GM18867 (cell line): ENCODE measurements around the gene C16orf86.

Experiments used
- ATAC-seq: cut with Tn5 transposase; IDR thresholded peaks from one replicate; pipeline ENCODE4 v1.9.1; 2021; ENCODE audit warnings: mild to moderate bottlenecking, moderate library complexity; ENCODE audit not compliant: unreplicated experiment

Gene C16orf86

DNA sequence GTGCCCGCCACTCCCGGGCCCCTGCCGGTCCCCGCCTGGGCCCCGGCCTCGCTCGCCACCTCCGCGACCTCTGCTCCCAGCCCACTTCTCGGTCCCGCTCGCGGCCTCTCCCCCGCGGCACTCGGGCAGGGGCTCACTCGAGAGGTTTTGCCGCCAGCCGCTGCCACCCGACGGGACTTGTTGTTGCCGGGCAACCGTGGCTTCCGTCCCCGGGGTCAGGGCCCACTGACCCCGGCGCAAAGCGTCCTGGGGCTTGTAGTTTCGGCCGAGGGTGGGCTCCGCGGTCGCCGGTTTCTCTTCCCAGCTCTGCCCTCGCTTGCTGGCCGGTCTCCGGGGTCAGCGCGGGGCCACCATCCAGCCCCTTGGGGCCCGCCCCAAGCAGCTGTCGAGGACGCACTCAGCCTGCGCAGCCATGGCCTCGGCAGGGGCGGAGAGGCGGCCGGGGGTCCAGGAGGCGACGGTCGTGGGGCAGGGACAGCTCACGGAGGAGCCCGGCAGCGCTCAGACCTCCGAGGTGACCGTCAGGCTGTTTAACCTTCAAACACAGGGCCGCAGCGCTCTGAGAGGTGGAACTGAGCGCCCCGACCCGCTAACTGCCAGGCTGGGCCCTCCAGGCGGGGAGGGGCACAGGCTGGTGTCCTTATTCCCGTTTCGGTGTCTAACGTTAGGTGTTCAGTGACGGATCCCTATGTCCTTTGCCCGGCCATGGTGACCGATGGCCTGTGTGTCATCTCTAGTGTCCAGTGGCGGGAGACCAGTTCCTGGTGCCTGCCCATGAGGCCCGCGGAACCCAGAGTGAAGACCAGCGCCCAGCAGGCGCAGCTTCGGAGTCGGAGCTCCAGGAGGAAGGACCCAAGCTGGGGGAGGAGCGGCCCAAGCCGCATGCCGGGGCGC is at the start of gene C16orf86, which contains the start of gene ENKD1:
Gene C16orf86 (plus strand): TSS at position 256 of the 894 bp plus-strand sequence. CDS start 157 bp downstream, at position 413.
Gene ENKD1 (minus strand): TSS at position 192 of the 894 bp plus-strand sequence. CDS start 308 bp downstream, outside the sequence.
- peak; percentile 59 for ATAC-seq

- ATAC-seq: no peak
Measured at GRCh38 chr16:67628216-67628615, 38.4 kb upstream of the C16orf86 start.

GRCh38 chr16:67632415-67633172 is 34.0 kb upstream of the C16orf86 start:
- ATAC-seq: no peak

- no peak for ATAC-seq
Measured at GRCh38 chr16:67636713-67637112, 29.9 kb upstream of the C16orf86 start.

DNA sequence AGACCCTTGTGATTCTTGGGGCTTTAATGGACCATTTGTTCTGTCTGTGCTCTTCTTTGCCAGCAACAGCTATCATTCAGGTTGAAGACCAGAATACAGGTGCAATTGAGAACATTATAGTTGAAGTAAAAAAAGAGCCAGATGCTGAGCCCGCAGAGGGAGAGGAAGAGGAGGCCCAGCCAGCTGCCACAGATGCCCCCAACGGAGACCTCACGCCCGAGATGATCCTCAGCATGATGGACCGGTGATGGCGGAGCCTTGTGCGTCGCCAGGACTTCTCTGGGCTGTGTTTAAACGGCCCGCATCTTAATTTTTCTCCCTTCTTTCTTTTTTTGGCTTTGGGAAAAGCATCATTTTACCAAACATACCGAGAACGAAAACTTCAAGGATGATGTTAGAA is 29.0 kb upstream of the C16orf86 start:
- no peak for ATAC-seq

DNA sequence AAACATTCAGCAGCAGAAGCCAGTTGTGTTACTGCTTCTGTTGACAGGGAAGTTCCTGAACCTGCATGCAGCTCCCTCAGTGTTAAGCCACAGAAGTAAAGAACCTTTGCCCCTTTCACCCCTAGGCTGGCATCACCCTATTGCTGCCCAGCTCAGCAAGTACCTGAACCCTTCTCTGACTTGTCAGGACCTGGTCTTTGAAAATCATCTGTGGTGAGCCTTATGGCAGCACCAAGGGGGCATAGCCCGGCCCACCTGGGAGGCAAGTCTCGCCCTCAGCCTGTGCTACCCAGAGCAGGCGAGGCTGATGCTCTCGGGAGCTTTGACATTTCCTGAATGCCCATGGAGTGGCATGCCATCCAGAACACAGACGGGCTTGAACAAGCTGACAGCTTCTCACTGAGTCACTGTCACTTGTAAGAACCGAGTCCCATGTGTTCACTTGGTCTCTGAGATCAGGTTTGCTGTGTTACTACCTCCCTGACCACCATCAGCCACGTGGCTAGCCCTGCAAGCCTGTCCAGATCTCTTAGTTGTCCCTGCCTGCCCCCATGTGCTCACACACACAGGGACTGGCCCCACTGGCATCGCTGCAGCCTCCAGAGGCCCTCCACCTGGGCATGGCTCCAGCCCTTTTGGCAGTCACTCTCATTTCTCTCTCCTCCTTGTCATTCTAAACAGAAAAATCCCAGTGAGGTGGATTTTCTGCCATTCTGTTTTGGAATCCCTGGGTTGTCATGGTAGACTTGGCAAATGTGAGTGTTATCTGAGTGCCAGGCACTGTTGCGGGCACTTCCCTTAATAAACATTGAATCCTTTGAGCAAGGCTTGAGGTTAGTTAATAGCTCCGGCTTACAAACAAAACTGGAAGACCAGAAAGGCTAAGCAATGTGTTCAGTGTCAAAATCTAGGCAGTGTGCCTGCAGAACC is 24.6 kb upstream of the C16orf86 start:
- no peak for ATAC-seq

- ATAC-seq: no peak
Measured at GRCh38 chr16:67644038-67644437, 22.6 kb upstream of the C16orf86 start.

DNA sequence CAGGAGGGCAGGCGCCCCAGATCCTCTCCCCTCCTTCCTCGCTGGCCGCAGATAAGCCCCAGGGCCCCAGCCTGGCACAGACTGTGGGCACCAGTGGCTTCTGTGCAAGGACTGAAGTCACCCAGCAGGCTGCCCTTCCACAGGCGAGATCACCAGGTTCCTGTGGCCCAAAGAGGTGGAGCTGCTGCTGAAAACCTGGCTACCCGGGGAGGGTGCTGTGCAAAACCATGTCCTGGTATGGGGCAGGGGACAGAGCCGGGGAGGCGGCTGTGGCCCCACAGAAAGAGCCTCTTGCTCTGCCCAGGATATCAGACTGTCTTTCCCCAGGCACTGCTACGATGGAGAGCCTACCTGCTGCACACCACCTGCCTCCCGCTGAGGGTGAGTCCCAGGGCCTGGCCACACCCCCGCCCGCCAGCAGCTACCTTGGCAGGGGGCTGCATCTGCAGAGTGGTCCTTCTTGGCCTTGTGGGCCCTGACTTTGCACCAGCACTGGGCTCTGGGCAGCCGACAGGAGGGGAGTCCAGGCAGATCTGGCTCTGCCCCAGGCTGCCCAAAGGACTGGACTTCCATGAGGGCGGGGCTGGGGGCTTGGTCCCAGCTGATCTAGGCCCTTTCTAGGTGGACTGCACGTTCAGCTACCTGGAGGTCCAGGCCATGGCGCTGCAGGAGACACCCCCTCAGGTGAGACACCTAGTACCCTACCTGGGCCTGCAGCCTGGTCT is 21.1 kb upstream of the C16orf86 start:
- ATAC-seq: no peak

- no peak for ATAC-seq
Measured at GRCh38 chr16:67647111-67647651, 19.4 kb upstream of the C16orf86 start.

GRCh38 chr16:67647681-67648080 is 18.9 kb upstream of the C16orf86 start:
- ATAC-seq: no peak

DNA sequence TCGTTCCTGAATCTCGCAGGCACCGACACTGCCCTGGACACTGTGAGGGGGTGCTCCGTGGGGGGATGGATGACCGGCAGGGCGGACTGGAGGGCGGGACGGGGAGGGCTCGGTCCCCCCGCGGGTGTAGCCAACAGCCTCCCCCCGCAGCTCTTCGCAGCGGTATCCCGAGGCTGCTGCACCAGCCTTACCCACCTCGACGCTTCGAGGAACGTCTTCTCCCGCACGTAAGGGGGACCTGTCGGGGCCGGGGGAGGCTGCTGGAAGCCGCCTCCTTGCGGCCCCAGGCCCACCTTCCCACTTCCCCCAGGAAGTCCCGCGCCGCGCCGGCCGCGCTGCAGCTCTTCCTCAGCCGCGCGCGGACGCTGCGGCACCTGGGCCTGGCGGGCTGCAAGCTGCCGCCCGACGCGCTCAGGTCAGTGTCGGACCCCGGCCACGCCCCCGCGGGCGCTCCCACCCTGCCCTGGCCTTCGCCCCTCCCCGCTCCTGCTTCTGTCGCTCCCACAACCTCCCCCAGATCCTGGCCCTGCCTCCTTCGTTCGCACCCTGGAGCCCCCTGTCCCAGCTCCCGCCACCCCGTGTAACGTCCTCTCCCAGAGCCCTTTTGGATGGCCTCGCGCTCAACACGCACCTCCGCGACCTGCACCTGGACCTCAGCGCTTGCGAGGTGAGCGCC is 18.4 kb upstream of the C16orf86 start:
- no peak for ATAC-seq

GRCh38 chr16:67648764-67649407 is 17.7 kb upstream of the C16orf86 start:
- ATAC-seq: no peak

GRCh38 chr16:67649494-67649931 is 17.1 kb upstream of the C16orf86 start:
- no peak for ATAC-seq

- ATAC-seq: no peak
Measured at GRCh38 chr16:67650023-67650422, 16.6 kb upstream of the C16orf86 start.

DNA sequence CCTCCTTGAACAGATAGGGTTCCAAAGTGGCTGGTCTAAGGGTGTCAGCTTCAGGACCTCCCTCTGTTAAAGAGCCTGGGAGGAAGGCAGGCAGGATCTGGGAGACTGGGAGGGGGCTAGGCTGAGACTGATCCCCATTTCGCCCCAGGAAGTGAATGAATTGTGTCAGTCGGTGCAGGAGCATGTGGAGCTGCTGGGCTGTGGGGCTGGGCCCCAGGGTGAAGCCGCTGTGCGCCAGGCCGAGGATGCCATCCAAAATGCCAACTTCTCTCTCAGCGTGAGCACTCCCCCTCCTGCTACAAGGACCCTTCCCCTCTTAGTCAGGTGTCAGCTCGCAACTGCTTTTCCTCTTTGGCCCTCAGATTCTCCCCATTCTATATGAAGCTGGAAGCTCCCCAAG is 15.6 kb upstream of the C16orf86 start:
- no peak for ATAC-seq

DNA sequence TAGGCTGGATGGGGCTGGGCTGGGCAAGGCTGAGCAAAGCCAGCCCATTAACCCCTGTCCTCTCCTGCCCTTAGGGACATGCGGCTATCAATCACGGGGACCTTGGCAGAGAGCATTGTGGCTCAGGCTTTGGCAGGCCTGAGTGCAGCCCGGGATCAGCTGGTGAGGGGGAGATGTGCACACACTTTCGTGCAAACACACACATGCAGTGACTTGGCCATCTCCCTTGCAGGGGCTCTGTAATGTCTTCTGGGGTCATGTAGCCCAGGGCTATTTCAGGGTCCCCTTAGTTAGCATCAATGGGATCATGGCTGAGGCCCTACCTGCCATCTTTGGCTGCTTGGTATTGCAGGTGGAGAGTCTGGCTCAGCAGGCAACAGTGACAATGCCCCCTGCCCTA is 14.8 kb upstream of the C16orf86 start:
- ATAC-seq: no peak

- ATAC-seq: no peak
Measured at GRCh38 chr16:67652578-67653127, 14.0 kb upstream of the C16orf86 start.

DNA sequence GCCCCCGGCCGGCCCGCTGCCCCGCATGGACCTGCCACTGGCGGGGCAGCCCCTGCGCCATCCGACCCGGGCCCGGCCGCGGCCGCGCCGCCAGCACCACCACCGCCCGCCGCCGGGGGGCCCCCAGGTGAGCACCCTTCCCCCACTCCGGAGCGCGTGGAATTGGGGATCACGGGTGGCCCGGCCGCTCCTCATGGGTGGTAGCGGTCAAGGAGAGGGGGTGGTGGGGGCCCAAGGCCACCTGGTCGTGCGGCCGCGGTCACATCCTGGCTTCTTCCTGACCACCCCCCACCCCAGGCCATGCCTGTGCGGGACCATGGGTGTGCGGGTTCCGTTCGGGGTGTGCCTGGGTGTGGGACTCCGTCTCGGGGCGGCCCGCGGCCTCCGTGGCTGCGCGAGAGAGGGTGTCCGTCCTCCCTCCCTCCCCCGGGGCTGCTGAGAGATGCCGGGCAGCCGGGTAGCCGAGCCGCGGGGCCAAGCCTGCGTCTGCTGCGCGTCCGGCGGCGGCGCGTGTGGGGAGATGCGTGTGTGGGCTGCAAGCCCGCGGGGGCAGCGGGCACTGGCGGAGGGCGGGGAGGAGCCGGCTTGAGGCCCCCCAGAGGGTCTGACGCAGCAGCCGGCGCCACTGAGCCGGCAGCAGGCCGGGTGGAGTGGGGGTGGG is 13.4 kb upstream of the C16orf86 start:
- ATAC-seq: no peak
